Kidney (tissue), 14 donors: ENCODE results near the gene GNL2. TPM values are rescaled to one million over a fixed set of nuclear protein-coding genes. Genes with fewer than 3 reads are reported as not detected.

ENCODE experiments used
- DNase-seq, 5 donors: peaks; one replicate each; pipeline ENCODE4 v3.0.0-alpha.2; 2013 to 2020
- FAIRE-seq: peaks from 2 replicates; lab custom pipeline; 2012; peaks lifted over from hg19 to GRCh38; lab: Jason Lieb, UNC
- H3K27ac ChIP-seq, 2 donors: one replicate each; pipeline ENCODE4 v1.7.0; 2013; ENCODE audit warnings: low read depth in 2 of 2, low read length in 2 of 2, inconsistent platforms in 1 of 2
- H3K27me3 ChIP-seq: one replicate; pipeline ENCODE4 v1.7.1; 2013; ENCODE audit warnings: low read length, inconsistent platforms; ENCODE audit not compliant: control insufficient read depth, insufficient read depth
- H3K36me3 ChIP-seq, 3 donors: one replicate each; pipeline versions ENCODE4 v1.7.0 to v1.7.1; 2013; ENCODE audit warnings: low read length in 3 of 3, control low read depth in 1 of 3, inconsistent platforms in 1 of 3; ENCODE audit not compliant: insufficient read depth in 3 of 3, control insufficient read depth in 2 of 3
- H3K4me1 ChIP-seq, 3 donors: one replicate each; pipeline versions ENCODE4 v1.7.0 to v1.7.1; 2013; ENCODE audit warnings: low read length in 3 of 3, inconsistent platforms in 1 of 3, low read depth in 1 of 3; ENCODE audit not compliant: control insufficient read depth in 2 of 3, insufficient read depth in 2 of 3
- H3K4me3 ChIP-seq, 3 donors: one replicate each; pipeline versions ENCODE4 v1.7.0 to v1.8.1; 2013; ENCODE audit warnings: low read length in 3 of 3, control low read depth in 1 of 3, inconsistent platforms in 1 of 3
- H3K9ac ChIP-seq, 3 donors: one replicate each; pipeline versions ENCODE4 v1.7.0 to v1.7.1; 2013; ENCODE audit warnings: low read length in 3 of 3, control low read depth in 1 of 3, inconsistent platforms in 1 of 3
- H3K9me3 ChIP-seq, 3 donors: one replicate each; pipeline versions ENCODE4 v1.7.0 to v1.7.1; 2013; ENCODE audit warnings: low read length in 3 of 3, control low read depth in 1 of 3, inconsistent platforms in 1 of 3; ENCODE audit not compliant: control insufficient read depth in 2 of 3, insufficient read depth in 1 of 3
- intact Hi-C: fragments of 100-400 bp; cut with DNase I; formaldehyde crosslinking; loops from one replicate; pipeline ENCODE4 v1.11.1; 2022
- polyA plus RNA-seq: library from polyadenylated mRNA; stranded (reverse); fragments of 350-450 nt; fragmentation: Illumina TruSeq; extraction: RNeasy Lipid Tissue Mini Kit (QIAGEN cat#74804); gene quantifications from one replicate; pipeline ENCODE4 v1.2.3, GENCODE V29; 2014; ENCODE audit warnings: low read depth, low replicate concordance; ENCODE audit not compliant: insufficient read depth
- total RNA-seq: library from RNA; stranded (reverse); fragmentation: NEBNext Ultra II Directional; extraction: Animal tissue kit (Norgen Biotek cat#: 25700); gene quantifications from one replicate; pipeline ENCODE4 v1.2.1, GENCODE V29; 2021
- TF ChIP-seq, protein P1 (sequence below): IDR thresholded peaks from 3 replicates; pipeline ENCODE4 v1.5.1; 2012; ENCODE audit warnings: mild to moderate bottlenecking, moderate library complexity, borderline replicate concordance; ENCODE audit not compliant: insufficient read depth; ENCODE audit errors: extremely low read depth
- donor health status: control.
- donor health status: control.
- donor health status: control.
- donor health status: control.
- donor health status: control.
- donor health status: DM: yes; HTN: yes; CAD: no.
- donor health status: Normal renal cell carcinoma (clear cell type).

GNL2 gene
- total and polyA plus RNA-seq, 2 donors from 2014 or later = 35.9 to 36.7 TPM

DNA sequence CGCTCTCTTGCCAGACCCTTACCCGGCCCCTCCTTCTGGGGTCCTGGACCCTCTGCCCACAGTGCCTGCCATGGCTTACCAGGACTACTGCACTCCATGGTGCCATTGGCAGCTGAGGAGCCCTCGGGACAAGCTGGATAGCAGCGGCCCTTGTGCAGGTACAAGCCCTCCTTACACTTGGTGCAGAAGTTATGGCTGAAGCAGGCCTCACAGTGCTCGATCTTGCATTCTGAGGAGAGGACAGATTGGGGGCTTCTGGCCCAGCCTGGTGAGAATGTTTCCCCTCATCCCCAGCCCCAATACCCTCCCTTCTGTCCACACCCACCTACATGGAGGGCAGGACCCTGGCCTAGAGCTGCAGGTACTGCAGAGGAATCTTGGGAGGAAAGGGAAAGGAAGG, 18.4 kb upstream of the GNL2 start:
- no peak for FAIRE-seq
- no peaks in the 10 kb centered on the region for H3K9me3 ChIP-seq
- TF ChIP-seq, protein P1, sequence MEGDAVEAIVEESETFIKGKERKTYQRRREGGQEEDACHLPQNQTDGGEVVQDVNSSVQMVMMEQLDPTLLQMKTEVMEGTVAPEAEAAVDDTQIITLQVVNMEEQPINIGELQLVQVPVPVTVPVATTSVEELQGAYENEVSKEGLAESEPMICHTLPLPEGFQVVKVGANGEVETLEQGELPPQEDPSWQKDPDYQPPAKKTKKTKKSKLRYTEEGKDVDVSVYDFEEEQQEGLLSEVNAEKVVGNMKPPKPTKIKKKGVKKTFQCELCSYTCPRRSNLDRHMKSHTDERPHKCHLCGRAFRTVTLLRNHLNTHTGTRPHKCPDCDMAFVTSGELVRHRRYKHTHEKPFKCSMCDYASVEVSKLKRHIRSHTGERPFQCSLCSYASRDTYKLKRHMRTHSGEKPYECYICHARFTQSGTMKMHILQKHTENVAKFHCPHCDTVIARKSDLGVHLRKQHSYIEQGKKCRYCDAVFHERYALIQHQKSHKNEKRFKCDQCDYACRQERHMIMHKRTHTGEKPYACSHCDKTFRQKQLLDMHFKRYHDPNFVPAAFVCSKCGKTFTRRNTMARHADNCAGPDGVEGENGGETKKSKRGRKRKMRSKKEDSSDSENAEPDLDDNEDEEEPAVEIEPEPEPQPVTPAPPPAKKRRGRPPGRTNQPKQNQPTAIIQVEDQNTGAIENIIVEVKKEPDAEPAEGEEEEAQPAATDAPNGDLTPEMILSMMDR = no peak
- no peaks in the 10 kb centered on the region for H3K27me3 ChIP-seq
- H3K9ac ChIP-seq = no peak overlapping the region
- no peak overlapping the region for H3K4me3 ChIP-seq
- DNase-seq = no peak
- H3K36me3 ChIP-seq = no peaks in the 10 kb centered on the region
- no peaks in the 10 kb centered on the region for H3K4me1 ChIP-seq
- no peak overlapping the region for H3K27ac ChIP-seq
- intact Hi-C loops = no loop called here

DNA sequence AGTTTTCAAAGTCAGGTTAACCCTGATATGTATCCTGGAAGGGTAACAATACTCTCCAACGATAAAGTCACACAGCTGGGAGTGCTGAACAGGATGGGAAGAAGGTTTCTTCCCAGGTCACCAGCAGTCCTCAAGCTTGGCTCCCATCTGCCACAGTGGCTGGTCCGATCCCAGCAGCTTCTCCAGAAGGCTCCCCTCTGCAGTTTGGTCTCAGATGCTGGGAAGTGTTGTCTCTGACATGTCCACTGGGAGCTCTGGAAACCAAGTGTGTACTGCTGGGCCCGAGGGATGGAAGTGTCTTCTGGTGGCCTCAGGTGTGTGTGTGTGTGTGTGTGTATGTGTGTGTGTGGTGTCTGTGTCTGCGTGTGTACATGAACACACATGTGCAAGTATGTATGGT, 16.4 kb upstream of the GNL2 start:
- intact Hi-C loops = no loop called here
- H3K27me3 ChIP-seq = no peaks in the 10 kb centered on the region
- H3K4me3 ChIP-seq = no peak overlapping the region
- H3K27ac ChIP-seq = no peak overlapping the region
- no peaks in the 10 kb centered on the region for H3K9me3 ChIP-seq
- DNase-seq = no peak
- TF ChIP-seq, protein P1 = no peak
- H3K4me1 ChIP-seq = no peaks in the 10 kb centered on the region
- no peak for FAIRE-seq
- no peak overlapping the region for H3K9ac ChIP-seq
- H3K36me3 ChIP-seq = no peaks in the 10 kb centered on the region

DNA sequence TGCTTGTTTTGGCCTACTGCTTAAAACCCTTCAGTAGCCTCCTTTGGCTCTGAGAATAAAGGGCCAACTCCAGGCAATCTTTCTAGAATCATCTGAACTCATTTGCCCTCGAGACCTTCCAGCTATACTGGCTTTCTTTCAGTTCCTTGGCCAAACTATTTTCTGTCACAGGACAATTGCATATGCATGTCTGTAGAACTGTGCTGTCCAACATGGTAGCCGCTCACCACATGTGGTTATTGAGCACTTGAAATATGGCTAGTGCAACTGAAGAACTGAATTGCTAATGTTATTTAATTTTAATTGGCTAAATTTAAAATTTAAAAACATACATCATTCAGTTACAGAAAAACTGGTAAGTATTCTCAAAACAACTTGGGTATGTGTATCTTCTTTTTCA, 14.3 kb upstream of the GNL2 start:
- H3K36me3 ChIP-seq = no peaks in the 10 kb centered on the region
- H3K9me3 ChIP-seq = no peaks in the 10 kb centered on the region
- H3K9ac ChIP-seq = no peak overlapping the region
- no peak for FAIRE-seq
- no peaks in the 10 kb centered on the region for H3K4me1 ChIP-seq
- intact Hi-C loops = no loop called here
- no peak overlapping the region for H3K27ac ChIP-seq
- TF ChIP-seq, protein P1 = no peak
- no peak overlapping the region for H3K4me3 ChIP-seq
- H3K27me3 ChIP-seq = no peaks in the 10 kb centered on the region
- no peak for DNase-seq

DNA sequence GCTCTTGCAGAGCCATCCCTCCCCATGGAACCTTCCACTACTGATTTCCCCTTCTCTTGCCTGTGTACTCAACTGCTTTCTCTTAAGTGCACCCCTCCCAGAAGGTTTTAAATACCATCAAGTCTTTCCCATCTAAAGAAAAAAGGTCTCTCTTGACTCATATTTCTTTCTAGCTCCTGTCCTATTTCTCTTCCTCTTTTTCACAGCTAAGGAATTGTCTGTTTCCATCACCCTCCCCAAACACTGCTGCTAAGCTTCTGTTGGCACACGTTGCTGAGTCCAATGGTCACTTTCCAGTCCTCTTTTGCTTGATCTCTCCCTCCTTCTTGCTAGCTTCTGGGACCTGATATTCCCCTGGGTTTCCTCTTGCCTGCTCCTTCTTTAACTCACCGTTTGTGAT, 13.3 kb upstream of the GNL2 start:
- intact Hi-C loops = no loop called here

More for the DNA sequence above, 13.3 kb upstream of the GNL2 start:
- H3K9me3 ChIP-seq = no peaks in the 10 kb centered on the region
- no peak overlapping the region for H3K27ac ChIP-seq
- TF ChIP-seq, protein P1 = no peak
- no peak overlapping the region for H3K9ac ChIP-seq
- H3K4me3 ChIP-seq = no peak overlapping the region
- FAIRE-seq (no peak), DNase-seq (no peak)
- H3K4me1 ChIP-seq = no peaks in the 10 kb centered on the region
- H3K27me3 ChIP-seq = no peaks in the 10 kb centered on the region
- no peaks in the 10 kb centered on the region for H3K36me3 ChIP-seq
